Panc1 (cell line): ENCODE measurements around the gene KPNB1.

Source experiments
- POLR2AphosphoS5 ChIP-seq: IDR thresholded peaks from 2 replicates; pipeline ENCODE4 v1.6.1; 2012; ENCODE audit warnings: mild to moderate bottlenecking, low read depth, low read length, moderate library complexity
- TF ChIP-seq, protein P1 (sequence below), 2 experiments: IDR thresholded peaks; 2 replicates each; pipeline ENCODE4 v1.6.1; 2011 to 2012; ENCODE audit warnings: low read depth in 2 of 2, control low read depth in 1 of 2, low read length in 1 of 2, mild to moderate bottlenecking in 1 of 2, moderate library complexity in 1 of 2; ENCODE audit not compliant: insufficient read depth in 1 of 2
- TF ChIP-seq, protein P2 (sequence below): fragments of 450-650 bp; IDR thresholded peaks from 2 replicates; pipeline ENCODE4 v1.5.1; 2017; ENCODE audit warnings: mild to moderate bottlenecking

DNA sequence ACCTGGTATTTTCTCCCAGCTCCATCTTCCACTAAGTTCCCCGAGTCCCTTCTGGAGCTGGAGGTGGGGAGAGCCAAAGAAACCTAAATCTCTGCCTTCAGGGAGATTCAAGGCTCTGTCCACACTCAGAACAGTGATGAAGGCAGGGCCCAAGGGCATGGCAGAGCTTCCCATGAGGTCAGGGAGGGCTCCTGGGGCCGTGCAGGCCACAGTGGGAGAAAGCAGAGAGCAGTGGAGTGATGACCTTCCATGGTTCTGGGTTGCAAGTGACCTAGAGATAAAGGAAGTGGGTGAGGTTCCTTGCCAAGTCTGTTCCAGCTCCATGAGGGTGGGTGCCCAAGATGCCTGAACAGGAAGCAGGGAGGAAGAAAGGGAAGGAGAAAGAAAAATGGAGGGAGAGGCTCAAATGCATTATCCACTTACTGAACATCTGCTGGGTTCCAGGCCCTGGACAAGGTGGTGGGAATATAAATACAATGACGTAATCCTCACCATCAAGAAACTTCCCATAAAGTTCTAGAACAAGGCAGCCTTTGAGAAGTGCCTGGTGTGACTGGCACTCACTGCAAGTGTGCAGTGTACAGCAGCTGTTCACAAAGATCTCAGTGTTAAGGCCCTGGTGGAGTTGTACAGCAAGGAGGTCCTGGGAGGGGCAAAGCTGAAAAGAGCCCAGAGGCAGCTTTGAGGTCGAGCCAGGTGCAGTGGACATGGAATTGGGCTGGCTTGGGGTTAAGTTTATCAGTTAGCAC lies 57.5 kb downstream of the KPNB1 start:
- TF ChIP-seq, protein P1, sequence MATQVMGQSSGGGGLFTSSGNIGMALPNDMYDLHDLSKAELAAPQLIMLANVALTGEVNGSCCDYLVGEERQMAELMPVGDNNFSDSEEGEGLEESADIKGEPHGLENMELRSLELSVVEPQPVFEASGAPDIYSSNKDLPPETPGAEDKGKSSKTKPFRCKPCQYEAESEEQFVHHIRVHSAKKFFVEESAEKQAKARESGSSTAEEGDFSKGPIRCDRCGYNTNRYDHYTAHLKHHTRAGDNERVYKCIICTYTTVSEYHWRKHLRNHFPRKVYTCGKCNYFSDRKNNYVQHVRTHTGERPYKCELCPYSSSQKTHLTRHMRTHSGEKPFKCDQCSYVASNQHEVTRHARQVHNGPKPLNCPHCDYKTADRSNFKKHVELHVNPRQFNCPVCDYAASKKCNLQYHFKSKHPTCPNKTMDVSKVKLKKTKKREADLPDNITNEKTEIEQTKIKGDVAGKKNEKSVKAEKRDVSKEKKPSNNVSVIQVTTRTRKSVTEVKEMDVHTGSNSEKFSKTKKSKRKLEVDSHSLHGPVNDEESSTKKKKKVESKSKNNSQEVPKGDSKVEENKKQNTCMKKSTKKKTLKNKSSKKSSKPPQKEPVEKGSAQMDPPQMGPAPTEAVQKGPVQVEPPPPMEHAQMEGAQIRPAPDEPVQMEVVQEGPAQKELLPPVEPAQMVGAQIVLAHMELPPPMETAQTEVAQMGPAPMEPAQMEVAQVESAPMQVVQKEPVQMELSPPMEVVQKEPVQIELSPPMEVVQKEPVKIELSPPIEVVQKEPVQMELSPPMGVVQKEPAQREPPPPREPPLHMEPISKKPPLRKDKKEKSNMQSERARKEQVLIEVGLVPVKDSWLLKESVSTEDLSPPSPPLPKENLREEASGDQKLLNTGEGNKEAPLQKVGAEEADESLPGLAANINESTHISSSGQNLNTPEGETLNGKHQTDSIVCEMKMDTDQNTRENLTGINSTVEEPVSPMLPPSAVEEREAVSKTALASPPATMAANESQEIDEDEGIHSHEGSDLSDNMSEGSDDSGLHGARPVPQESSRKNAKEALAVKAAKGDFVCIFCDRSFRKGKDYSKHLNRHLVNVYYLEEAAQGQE (IDR thresholded peaks at IDR 0.05; ENCODE audit: insufficient read depth in 1 of 2, low read depth in 2 of 2, low read length in 1 of 2): no peak
- TF ChIP-seq, protein P2, sequence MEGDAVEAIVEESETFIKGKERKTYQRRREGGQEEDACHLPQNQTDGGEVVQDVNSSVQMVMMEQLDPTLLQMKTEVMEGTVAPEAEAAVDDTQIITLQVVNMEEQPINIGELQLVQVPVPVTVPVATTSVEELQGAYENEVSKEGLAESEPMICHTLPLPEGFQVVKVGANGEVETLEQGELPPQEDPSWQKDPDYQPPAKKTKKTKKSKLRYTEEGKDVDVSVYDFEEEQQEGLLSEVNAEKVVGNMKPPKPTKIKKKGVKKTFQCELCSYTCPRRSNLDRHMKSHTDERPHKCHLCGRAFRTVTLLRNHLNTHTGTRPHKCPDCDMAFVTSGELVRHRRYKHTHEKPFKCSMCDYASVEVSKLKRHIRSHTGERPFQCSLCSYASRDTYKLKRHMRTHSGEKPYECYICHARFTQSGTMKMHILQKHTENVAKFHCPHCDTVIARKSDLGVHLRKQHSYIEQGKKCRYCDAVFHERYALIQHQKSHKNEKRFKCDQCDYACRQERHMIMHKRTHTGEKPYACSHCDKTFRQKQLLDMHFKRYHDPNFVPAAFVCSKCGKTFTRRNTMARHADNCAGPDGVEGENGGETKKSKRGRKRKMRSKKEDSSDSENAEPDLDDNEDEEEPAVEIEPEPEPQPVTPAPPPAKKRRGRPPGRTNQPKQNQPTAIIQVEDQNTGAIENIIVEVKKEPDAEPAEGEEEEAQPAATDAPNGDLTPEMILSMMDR: no peak
- TF ChIP-seq POLR2AphosphoS5: no peak
